Small intestine (tissue), 7 donors: ENCODE results near the gene BRINP1. TPM values are rescaled to one million over a fixed set of nuclear protein-coding genes. Genes with fewer than 3 reads are reported as not detected.

ENCODE experiments used
- DNase-seq, 2 donors: peaks; one replicate each; pipeline versions ENCODE4 v3.0.0 to v3.0.0-alpha.2; 2013
- FAIRE-seq: peaks from 2 replicates; lab custom pipeline; 2012; peaks lifted over from hg19 to GRCh38; lab: Jason Lieb, UNC
- H3K27ac ChIP-seq, 3 donors: one replicate each; pipeline ENCODE4 v1.5.1; 2013; ENCODE audit warnings: low read length in 2 of 3, mild to moderate bottlenecking in 2 of 3, control low read depth in 1 of 3, inconsistent platforms in 1 of 3, low read depth in 1 of 3, moderate library complexity in 1 of 3
- H3K27me3 ChIP-seq, 3 donors: one replicate each; pipeline ENCODE4 v1.6.1; 2013; ENCODE audit warnings: low read length in 3 of 3, inconsistent platforms in 1 of 3; ENCODE audit not compliant: control insufficient read depth in 3 of 3, insufficient read depth in 3 of 3
- H3K36me3 ChIP-seq, 3 donors: one replicate each; pipeline ENCODE4 v1.6.1; 2013; ENCODE audit warnings: low read length in 3 of 3, inconsistent platforms in 1 of 3, low read depth in 1 of 3, mild to moderate bottlenecking in 1 of 3, moderate library complexity in 1 of 3; ENCODE audit not compliant: control insufficient read depth in 3 of 3, insufficient read depth in 2 of 3
- H3K4me1 ChIP-seq, 3 donors: one replicate each; pipeline ENCODE4 v1.6.1; 2013; ENCODE audit warnings: low read length in 2 of 3, inconsistent platforms in 1 of 3, low read depth in 1 of 3, mild to moderate bottlenecking in 1 of 3, moderate library complexity in 1 of 3; ENCODE audit not compliant: control insufficient read depth in 3 of 3, insufficient read depth in 2 of 3
- H3K4me3 ChIP-seq, 3 donors: one replicate each; pipeline ENCODE4 v1.5.1; 2013; ENCODE audit warnings: low read length in 3 of 3, control low read depth in 1 of 3, inconsistent platforms in 1 of 3, low read depth in 1 of 3, mild to moderate bottlenecking in 1 of 3, moderate library complexity in 1 of 3
- H3K9me3 ChIP-seq, 2 donors: one replicate each; pipeline ENCODE4 v1.6.1; 2013; ENCODE audit warnings: low read depth in 1 of 2, low read length in 1 of 2; ENCODE audit not compliant: control insufficient read depth in 2 of 2, insufficient read depth in 1 of 2
- WGBS, 3 donors: extraction: QIAGEN DNeasy Blood & Tissue Kit; methylation state at CpG; one replicate each; pipeline ENCODE4 v1.1.7; 2013; 5-methylcytosine and 5-hydroxymethylcytosine counted together
- polyA plus RNA-seq, 4 donors: library from polyadenylated mRNA; stranded (reverse) in 3 of 4; unstranded in 1 of 4; fragments of 200-250 nt in 3 of 4; fragments of 120-200 nt in 1 of 4; gene quantifications; one replicate each; pipeline versions ENCODE4 v1.2.1 to v1.2.3, GENCODE V29; 2013
- donor health status: healthy with polysubstance abuse.
- donor health status: control.
- donor health status: control.
- donor health status: Bipolar disorder and iron deficiency.
- donor health status: healthy.

Gene BRINP1
- polyA plus RNA-seq, 4 donors, result 0.19 to 2.3 TPM; not detected in 2

DNA sequence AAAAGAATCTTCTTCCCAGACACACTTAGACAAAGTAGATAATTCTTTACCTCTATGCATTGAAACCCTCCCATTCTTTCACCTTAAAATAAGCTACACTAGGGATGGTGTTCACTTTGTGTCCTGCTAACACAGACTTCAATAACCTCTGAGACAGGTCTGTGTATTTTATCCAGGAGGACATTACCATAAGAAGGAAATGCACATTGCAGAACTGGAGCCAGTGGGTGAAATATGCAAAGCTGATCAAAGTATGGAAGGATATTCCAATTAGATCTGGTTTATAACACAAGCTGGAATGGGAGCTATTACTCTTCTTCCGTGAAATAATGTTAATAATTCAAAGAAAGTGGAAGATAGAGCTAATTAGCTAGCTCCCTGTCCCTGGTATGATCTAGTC, 204.1 kb downstream of the BRINP1 start:
- no peaks in the 10 kb centered on the region for H3K9me3 ChIP-seq
- H3K27ac ChIP-seq, result no peak overlapping the region
- no peak for DNase-seq
- no peaks in the 10 kb centered on the region for H3K27me3 ChIP-seq
- H3K36me3 ChIP-seq, result no peaks in the 10 kb centered on the region
- no peak overlapping the region for H3K4me3 ChIP-seq
- H3K4me1 ChIP-seq, result no peaks in the 10 kb centered on the region
- 65 to 81% (median 72%) methylated on average over 1 of the region's 1 CpG for WGBS, 3 donors
- no peak for FAIRE-seq

DNA sequence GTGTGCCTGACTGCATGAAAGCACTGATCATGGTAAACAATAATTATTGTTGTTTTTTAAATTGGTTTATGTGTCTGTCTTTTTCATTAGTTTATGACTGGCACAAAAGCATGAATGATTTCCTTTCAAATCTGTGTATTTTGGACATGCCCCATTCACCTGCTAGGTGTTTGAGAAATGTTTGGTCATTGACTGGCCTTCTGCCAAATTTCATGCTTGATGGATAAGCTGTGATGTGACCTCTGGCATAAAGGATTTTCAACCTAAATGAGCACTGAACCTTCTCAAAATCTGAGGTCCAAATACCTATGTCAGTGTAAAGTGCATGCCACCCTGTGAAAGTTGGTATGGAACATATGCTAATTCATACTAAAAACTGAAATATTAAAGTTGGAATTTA, 204.5 kb downstream of the BRINP1 start:
- H3K36me3 ChIP-seq, result no peaks in the 10 kb centered on the region
- no peaks in the 10 kb centered on the region for H3K9me3 ChIP-seq
- no peaks in the 10 kb centered on the region for H3K27me3 ChIP-seq
- DNase-seq, result no peak
- H3K4me3 ChIP-seq, result no peak overlapping the region
- H3K27ac ChIP-seq, result no peak overlapping the region
- H3K4me1 ChIP-seq, result no peaks in the 10 kb centered on the region
- no peak for FAIRE-seq

DNA sequence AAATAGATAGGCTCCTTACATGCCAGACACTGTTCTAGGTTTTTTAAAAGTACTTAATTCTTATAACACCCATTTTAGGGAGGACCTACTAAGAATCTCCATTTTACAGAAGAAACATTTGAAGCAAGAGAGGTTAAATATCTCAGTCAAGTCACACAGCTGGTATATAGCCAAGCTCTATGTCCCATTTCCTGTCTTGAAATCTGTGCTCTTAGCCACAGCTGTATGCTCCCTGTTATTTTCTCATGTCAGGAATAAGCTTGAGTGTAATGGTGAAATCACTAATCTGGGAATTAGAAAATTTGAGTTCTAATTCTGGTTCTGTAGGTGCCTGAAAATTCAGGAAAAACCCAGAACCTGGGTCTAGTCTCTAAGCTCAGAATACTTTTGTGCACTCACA, 208.7 kb downstream of the BRINP1 start:
- FAIRE-seq (no peak), DNase-seq (no peak)
- no peaks in the 10 kb centered on the region for H3K4me1 ChIP-seq
- no peaks in the 10 kb centered on the region for H3K9me3 ChIP-seq
- no peaks in the 10 kb centered on the region for H3K36me3 ChIP-seq
- no peak overlapping the region for H3K27ac ChIP-seq
- no peaks in the 10 kb centered on the region for H3K27me3 ChIP-seq
- no peak overlapping the region for H3K4me3 ChIP-seq

DNA sequence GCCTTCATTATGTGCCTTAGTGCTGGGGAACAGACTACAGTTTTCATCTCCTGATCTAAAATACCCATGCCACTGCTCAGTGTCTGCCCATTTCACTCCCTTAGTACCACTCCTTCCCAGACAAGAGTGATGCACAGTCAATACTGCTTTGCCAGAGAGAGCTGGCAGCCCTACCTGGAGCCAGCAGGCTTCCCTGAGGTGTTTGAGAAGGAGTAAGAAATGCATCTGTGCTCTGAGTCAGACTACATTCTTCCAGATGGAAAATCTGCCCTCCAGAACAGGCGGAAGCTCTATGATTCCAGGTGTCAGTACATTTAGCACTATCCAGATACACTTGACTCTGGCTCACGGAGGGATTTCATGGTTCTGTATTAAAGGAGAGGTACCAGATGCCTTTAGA, 209.8 kb downstream of the BRINP1 start:
- no peaks in the 10 kb centered on the region for H3K36me3 ChIP-seq
- WGBS, 3 donors, result 73 to 91% (median 78%) methylated on average over 2 of the region's 2 CpGs
- no peak for FAIRE-seq

DNA sequence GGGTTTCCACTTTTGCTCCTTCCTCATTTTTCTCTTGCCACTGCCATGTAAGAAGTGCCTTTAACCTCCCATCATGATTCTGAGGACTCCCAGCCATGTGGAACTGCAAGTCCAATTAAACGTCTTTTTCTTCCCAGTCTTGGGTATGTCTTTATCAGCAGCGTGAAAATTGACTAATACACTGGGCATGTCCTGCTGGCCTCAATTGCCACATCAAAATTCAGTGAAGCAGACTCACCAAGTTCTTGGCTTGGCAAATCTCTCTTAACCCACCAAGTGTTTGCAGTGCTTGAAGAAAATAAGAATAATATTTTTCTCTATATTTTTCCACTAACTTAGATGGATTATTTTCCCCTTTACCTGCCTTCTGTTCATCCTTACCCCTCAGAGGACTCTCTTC, 212.0 kb downstream of the BRINP1 start:
- no peaks in the 10 kb centered on the region for H3K36me3 ChIP-seq
- no peaks in the 10 kb centered on the region for H3K9me3 ChIP-seq
- no peak overlapping the region for H3K27ac ChIP-seq
- 72 to 81% (median 77%) methylated on average over 2 of the region's 2 CpGs for WGBS, 3 donors
- FAIRE-seq (no peak), DNase-seq (no peak)
- no peaks in the 10 kb centered on the region for H3K4me1 ChIP-seq
- no peak overlapping the region for H3K4me3 ChIP-seq
- no peaks in the 10 kb centered on the region for H3K27me3 ChIP-seq

More for the DNA sequence above, 209.8 kb downstream of the BRINP1 start:
- H3K9me3 ChIP-seq, result no peaks in the 10 kb centered on the region
- DNase-seq, result no peak
- H3K4me1 ChIP-seq, result no peaks in the 10 kb centered on the region
- H3K4me3 ChIP-seq, result no peak overlapping the region
- H3K27me3 ChIP-seq, result no peaks in the 10 kb centered on the region
- no peak overlapping the region for H3K27ac ChIP-seq

DNA sequence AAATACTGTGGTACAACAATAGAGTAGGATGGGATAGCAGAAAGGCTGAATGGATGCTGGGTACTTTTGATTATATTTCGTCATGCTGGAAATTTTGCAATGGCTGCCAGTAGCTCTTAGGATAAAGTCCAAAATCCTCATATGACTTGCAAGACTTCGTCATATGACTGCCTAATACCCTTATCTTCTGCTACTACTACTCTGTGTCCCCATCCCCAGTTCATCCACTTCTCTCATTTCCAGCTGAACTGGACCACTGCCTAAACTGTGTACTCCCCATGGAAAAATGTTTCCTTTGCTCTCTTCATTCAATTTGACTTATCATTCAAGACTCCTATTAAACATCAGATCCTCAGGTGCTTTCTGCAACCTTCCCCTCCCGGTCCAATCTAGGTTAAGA, 212.9 kb downstream of the BRINP1 start:
- no peak overlapping the region for H3K4me3 ChIP-seq
- no peaks in the 10 kb centered on the region for H3K9me3 ChIP-seq
- no peak overlapping the region for H3K27ac ChIP-seq
- no peaks in the 10 kb centered on the region for H3K4me1 ChIP-seq
- H3K36me3 ChIP-seq, result no peaks in the 10 kb centered on the region
- FAIRE-seq (no peak), DNase-seq (no peak)
- no peaks in the 10 kb centered on the region for H3K27me3 ChIP-seq
- 57 to 66% (median 64%) methylated on average over 3 of the region's 3 CpGs for WGBS, 3 donors

DNA sequence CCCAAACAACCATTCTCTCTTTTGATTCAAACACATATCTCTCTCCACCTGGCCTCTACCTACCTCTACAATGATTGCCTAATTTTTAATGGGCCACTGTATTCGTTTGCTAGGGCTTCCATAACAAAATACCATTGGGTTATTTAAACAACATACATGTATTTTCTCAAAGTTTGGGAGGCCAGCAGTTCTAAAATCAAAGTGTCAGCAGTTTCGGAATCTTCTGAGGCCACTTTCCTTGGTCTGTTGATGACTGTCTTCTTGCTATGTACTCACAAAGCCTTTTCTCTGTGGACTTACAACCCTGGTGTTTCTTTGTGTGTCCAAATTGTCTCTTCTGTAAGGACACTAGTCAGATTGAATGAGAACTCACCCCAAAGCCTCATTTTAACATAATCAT, 214.7 kb downstream of the BRINP1 start:
- 56 to 71% (median 57%) methylated on average over 2 of the region's 2 CpGs for WGBS, 3 donors
- H3K9me3 ChIP-seq, result no peaks in the 10 kb centered on the region
- no peaks in the 10 kb centered on the region for H3K27me3 ChIP-seq
- no peak overlapping the region for H3K27ac ChIP-seq
- H3K4me1 ChIP-seq, result no peaks in the 10 kb centered on the region
- no peaks in the 10 kb centered on the region for H3K36me3 ChIP-seq
- DNase-seq, result no peak
- H3K4me3 ChIP-seq, result no peak overlapping the region
- no peak for FAIRE-seq

DNA sequence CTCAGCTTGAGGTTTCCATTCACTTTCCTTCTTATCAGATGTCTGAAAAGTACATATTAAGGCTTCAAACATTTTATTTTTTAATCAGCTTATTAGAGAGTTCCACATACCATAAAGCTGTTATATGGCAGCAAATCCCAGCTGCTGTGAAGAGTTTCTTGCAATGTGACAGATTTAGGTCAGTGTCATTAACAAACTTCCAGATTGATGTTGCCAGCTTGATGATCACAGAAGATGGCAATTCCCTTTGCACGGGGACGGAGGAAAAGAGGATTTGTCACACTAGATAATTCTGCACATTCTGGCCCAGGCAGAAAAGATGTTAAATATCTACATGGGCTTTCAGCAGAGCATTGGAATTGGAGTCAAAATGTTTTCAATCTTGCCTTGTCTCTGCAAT, 215.8 kb downstream of the BRINP1 start:
- WGBS, 3 donors, result 79 to 96% (median 79%) methylated on average over 2 of the region's 2 CpGs
- Histone ChIP-seq H3K9me3 (no peaks in the 10 kb centered on the region), H3K4me3 (no peak overlapping the region), H3K36me3 (no peaks in the 10 kb centered on the region), H3K27ac (no peak overlapping the region), H3K27me3 (no peaks in the 10 kb centered on the region), H3K4me1 (no peaks in the 10 kb centered on the region)
- DNase-seq (no peak), FAIRE-seq (no peak)

DNA sequence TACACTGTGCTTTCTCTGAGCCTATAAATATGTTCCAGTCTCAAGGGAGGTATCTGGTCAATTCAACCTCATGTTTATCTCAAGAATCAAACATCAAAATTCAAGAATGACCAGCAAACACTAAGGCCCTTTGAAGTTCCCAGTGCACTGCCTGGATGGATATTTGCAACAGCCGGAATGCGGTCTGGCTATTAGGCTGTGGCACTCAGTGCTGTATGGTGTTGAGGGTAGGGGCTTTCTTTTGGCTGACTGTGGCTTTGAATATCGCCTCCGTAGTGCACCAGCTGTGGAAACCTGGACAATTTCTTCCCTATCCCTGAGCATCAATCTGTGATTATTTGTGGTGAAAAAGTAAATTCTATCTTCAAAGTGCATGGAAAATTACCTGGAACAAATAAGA, 220.4 kb downstream of the BRINP1 start:
- DNase-seq (no peak), FAIRE-seq (no peak)
- no peaks in the 10 kb centered on the region for H3K36me3 ChIP-seq
- no peaks in the 10 kb centered on the region for H3K27me3 ChIP-seq
- no peak overlapping the region for H3K27ac ChIP-seq
- no peaks in the 10 kb centered on the region for H3K4me1 ChIP-seq
- H3K4me3 ChIP-seq, result no peak overlapping the region
- H3K9me3 ChIP-seq, result no peaks in the 10 kb centered on the region
- WGBS, 3 donors, result 68 to 72% (median 70%) methylated on average over 4 of the region's 4 CpGs
